BE2C (cell line): ENCODE data around the gene RAMP2.

Source experiments
- DNase-seq: peaks from one replicate; pipeline ENCODE4 v3.0.0-alpha.2; 2020
- H3K27me3 ChIP-seq: fragments of 250-450 bp; sonication (Bioruptor Pico); 2 replicates; pipeline ENCODE4 v1.5.1; 2020; ENCODE audit warnings: mild to moderate bottlenecking
- H3K36me3 ChIP-seq: fragments of 250-450 bp; sonication (Bioruptor Pico); 2 replicates; pipeline ENCODE4 v1.5.1; 2020; ENCODE audit warnings: mild to moderate bottlenecking
- H3K4me1 ChIP-seq: fragments of 250-450 bp; sonication (Bioruptor Pico); 2 replicates; pipeline ENCODE4 v1.5.1; 2020
- H3K4me3 ChIP-seq: 2 replicates; pipeline ENCODE4 v1.5.1; 2011; ENCODE audit warnings: low read depth, low read length
- H3K9me3 ChIP-seq: fragments of 250-450 bp; sonication (Bioruptor Pico); 2 replicates; pipeline ENCODE4 v1.5.1; 2020
- TF ChIP-seq, protein P1 (sequence below): IDR thresholded peaks from 2 replicates; pipeline ENCODE4 v1.5.1; 2012; ENCODE audit warnings: mild to moderate bottlenecking, low read depth, low read length

The RAMP2 gene

DNA sequence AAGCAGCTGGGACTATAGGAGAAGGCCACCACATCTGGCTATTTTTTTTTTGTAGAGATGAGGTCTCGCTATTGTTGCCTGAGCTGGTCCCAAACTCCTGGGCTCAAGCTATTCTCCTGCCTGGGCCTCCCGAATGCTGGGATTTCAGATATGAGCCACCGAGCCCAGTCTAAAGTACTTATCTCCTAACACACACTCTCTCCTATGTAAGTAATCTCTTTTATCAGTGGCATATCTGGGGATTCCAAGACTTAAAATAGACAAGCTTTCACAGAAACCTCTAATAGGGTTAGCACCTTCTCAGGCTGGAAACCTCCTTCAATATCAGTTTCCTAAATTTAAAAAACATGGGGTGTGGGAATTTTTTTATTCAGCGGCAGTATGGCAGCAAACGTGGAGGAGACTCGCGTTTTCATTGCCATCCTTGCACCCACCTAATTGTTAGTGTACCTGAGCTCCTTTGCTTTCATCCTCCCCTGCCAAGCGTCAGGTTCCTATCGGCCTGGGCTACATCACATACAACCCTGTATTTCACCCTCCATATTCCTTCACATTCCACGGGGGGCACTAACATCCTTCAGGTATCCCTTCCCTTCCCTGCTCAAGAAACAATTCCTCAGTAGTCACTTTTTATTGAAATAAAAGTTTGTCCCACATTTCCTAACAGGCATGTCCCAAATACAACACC lies 17.3 kb upstream of the RAMP2 start:
- H3K27me3 ChIP-seq, result no peaks in the 10 kb centered on the region
- peaks cover 4% of the 10 kb centered on the region for H3K9me3 ChIP-seq
- H3K4me1 ChIP-seq, result no peaks in the 10 kb centered on the region
- H3K36me3 ChIP-seq, result no peaks in the 10 kb centered on the region
- H3K4me3 ChIP-seq, result peak overlapping the region; percentile 77
- TF ChIP-seq, protein P1, sequence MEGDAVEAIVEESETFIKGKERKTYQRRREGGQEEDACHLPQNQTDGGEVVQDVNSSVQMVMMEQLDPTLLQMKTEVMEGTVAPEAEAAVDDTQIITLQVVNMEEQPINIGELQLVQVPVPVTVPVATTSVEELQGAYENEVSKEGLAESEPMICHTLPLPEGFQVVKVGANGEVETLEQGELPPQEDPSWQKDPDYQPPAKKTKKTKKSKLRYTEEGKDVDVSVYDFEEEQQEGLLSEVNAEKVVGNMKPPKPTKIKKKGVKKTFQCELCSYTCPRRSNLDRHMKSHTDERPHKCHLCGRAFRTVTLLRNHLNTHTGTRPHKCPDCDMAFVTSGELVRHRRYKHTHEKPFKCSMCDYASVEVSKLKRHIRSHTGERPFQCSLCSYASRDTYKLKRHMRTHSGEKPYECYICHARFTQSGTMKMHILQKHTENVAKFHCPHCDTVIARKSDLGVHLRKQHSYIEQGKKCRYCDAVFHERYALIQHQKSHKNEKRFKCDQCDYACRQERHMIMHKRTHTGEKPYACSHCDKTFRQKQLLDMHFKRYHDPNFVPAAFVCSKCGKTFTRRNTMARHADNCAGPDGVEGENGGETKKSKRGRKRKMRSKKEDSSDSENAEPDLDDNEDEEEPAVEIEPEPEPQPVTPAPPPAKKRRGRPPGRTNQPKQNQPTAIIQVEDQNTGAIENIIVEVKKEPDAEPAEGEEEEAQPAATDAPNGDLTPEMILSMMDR, result peak; percentile 18; the same call in 1 of the 2 replicates
- no peak for DNase-seq

- Histone ChIP-seq H3K9me3 (peaks cover 4% of the 10 kb centered on the region), H3K4me1 (no peaks in the 10 kb centered on the region), H3K36me3 (no peaks in the 10 kb centered on the region), H3K27me3 (no peaks in the 10 kb centered on the region), H3K4me3 (peak overlapping the region; percentile 77)
- TF ChIP-seq, protein P1, result no peak
- peak; percentile 85 for DNase-seq
Observed at GRCh38 chr17:42744283-42744805, 16.7 kb upstream of the RAMP2 start.

DNA sequence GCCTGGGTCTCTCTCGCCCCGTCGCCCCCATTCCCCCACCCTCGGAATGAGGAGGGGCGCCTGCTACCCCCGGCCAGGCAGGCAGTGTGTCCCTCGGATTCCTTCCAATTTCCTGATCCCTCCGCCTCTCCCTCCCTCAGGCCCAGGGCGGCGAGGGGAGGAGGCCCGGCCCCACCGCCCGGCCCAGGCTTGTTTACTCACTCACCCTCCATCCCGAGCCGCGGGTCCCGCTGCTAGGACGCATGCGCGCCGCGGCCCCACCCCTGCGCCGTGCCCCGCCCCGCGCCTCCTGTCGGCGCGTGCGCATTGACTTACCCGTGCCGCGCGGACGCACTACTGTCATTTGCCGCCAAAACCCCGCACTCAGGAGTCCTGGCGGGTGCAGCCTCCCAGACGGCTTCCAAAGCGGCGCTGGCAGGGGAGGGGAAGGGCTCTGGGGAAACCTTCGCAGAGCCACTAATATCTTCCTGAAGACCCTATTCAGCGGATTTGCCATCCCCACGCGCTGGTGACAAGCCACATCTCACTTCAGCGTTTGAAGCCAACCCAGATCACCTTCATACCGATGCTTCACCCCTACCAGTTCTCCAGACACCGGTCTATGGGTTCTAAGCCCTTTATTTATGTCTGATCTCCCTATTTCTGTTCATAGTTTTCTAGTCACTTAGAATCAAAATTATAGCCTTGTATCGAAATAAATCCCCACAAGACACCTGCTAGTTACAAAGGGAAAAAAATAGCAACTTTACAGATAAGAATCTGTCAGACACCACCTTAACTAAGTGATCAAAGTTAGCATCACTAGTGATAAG lies 16.0 kb upstream of the RAMP2 start, which contains the start of gene EZH1:
Gene EZH1 (minus strand): TSS at position 235 of the 812 bp plus-strand sequence. CDS start 16,099 bp downstream, outside the sequence.
- Histone ChIP-seq H3K9me3 (peaks cover 4% of the 10 kb centered on the region), H3K4me3 (peak within 1 kb of the TSS; percentile 77), H3K27me3 (no peaks in the 10 kb centered on the region), H3K36me3 (no peaks in the 10 kb centered on the region), H3K4me1 (no peaks in the 10 kb centered on the region)
- DNase-seq, result peak; percentile 96
- TF ChIP-seq, protein P1, result no peak

DNA sequence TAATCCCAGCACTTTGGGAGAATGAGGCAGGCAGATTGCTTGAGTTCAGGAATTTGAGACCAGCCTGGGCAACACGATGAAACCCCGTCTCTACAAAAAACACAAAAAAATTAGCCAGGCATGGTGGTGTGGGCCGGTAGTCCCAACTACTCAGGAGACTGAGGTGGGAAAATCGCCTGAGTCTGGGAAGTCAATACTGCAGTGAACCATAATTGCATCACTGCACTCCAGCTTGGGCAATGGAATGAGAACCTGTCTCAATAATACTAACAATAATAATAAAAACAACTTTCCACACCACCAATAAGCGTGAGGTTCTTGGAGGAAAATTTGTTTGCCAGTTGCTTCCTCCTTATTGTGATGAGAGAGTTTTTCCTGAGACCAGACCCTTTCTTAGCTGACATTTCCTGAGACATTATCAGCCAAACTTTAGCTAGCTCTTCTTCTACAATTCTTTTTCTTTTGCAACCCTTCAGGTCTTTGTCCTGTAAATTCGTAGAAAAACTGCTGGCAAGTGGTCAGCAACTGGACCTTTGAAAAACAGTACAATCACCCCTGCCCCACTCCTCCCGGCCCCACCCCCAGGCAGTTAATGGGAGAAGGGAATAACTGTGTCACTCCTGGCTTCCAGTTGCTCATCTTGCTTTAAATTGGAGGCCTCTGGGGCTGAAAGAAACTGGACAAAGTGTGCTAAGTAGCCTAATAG lies 12.7 kb upstream of the RAMP2 start:
- Histone ChIP-seq H3K27me3 (no peaks in the 10 kb centered on the region), H3K4me3 (no peak overlapping the region), H3K9me3 (peaks cover 4% of the 10 kb centered on the region), H3K4me1 (no peaks in the 10 kb centered on the region), H3K36me3 (no peaks in the 10 kb centered on the region)
- TF ChIP-seq, protein P1, result no peak
- no peak for DNase-seq

DNA sequence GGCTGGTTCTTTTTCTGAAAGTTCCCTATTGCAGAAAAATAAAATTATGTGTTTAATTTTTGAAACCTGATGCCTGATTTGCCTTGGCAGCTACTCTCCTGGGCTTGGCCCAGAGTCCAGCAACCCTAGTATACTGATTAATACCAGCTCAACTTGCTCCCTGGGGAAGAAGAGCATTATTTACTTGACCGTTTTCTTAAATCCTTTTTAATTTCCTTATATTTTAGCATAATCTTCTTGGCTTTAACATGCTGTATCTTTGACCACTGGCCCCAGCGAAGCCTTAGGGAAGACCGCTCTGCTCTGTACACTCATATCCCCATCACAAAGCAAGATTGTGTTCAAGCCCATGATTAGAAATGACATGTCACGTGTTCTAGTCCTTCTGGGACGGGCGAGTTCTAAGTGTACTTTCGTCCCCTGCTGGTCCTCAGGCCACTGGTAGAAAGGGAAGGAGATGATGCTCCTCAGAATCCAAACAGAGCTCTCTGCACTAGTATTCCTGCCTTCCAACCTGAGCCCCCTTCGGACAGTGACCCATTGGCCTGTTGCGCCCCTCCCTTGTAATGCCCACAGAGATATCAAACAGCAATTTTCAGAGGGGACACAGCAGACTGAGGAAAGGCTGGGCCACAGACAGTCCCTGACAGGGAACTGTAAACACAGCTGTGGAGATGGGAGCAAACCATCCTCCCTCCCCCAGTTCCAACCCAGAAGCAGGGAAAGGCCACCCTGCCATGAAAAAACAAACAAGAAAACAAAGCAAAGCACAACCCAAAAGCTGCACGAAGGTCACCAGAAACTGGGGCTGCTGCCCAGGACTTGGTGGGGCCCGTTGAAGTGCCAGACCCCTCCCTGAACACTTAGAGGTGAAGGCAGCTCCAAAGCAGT lies 11.9 kb upstream of the RAMP2 start:
- H3K9me3 ChIP-seq, result peaks cover 4% of the 10 kb centered on the region
- no peaks in the 10 kb centered on the region for H3K36me3 ChIP-seq
- no peak overlapping the region for H3K4me3 ChIP-seq
- no peak for DNase-seq
- no peaks in the 10 kb centered on the region for H3K4me1 ChIP-seq
- TF ChIP-seq, protein P1, result no peak
- no peaks in the 10 kb centered on the region for H3K27me3 ChIP-seq
